ENCODE measurements around the gene HSPB1. TPM values are rescaled to one million over a fixed set of nuclear protein-coding genes. Genes with fewer than 3 reads are reported as not detected.
"Not testable (repeated sequence)": the region's sequence is repeated elsewhere in the genome, so short reads cannot be mapped to it uniquely, and the experiment has no call there.

The HSPB1 gene
- total and polyA plus RNA-seq, 12 donors = 1,266 to 6,886 (median 2,108) TPM

- Histone ChIP-seq H3K4me1 (peaks cover 0 to 6% (median 0%) of the 10 kb centered on the region in 9 donors), H3K27me3 (peaks cover 3 to 43% (median 23%) of the 10 kb centered on the region in 7 donors), H3K36me3 (no peaks in the 10 kb centered on the region), H3K9me3 (no peaks in the 10 kb centered on the region), H3K4me3 (no peak overlapping the region), H3K27ac (no peak overlapping the region)
- 84 to 86% methylated on average over 29 of the region's 29 CpGs for WGBS, 2 donors
- peak in 1 of 8 donors; percentile 3 for ATAC-seq
- no peak for DNase-seq
- intact Hi-C loops (cut with DNase I) = loop anchor here in 4 of 10 donors (5.0 to 10.0 kb wide), 3 partner anchors 37 to 221 kb away; no protein-coding TSS in a partner anchor
- TF ChIP-seq, protein P1, sequence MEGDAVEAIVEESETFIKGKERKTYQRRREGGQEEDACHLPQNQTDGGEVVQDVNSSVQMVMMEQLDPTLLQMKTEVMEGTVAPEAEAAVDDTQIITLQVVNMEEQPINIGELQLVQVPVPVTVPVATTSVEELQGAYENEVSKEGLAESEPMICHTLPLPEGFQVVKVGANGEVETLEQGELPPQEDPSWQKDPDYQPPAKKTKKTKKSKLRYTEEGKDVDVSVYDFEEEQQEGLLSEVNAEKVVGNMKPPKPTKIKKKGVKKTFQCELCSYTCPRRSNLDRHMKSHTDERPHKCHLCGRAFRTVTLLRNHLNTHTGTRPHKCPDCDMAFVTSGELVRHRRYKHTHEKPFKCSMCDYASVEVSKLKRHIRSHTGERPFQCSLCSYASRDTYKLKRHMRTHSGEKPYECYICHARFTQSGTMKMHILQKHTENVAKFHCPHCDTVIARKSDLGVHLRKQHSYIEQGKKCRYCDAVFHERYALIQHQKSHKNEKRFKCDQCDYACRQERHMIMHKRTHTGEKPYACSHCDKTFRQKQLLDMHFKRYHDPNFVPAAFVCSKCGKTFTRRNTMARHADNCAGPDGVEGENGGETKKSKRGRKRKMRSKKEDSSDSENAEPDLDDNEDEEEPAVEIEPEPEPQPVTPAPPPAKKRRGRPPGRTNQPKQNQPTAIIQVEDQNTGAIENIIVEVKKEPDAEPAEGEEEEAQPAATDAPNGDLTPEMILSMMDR (IDR thresholded peaks at IDR 0.05) = no peak
These were observed 16.7 kb upstream of the HSPB1 start for GRCh38 chr7:76285604-76286374.

GRCh38 chr7:76286842-76287403 lies 15.6 kb upstream of the HSPB1 start:
- TF ChIP-seq, protein P1 (IDR thresholded peaks at IDR 0.05) = no peak
- Histone ChIP-seq H3K27me3 (peaks cover 3 to 34% (median 18%) of the 10 kb centered on the region in 7 donors), H3K4me3 (no peak overlapping the region), H3K4me1 (peaks cover 4 to 15% (median 10%) of the 10 kb centered on the region in 9 donors), H3K36me3 (no peaks in the 10 kb centered on the region), H3K27ac (no peak overlapping the region), H3K9me3 (no peaks in the 10 kb centered on the region)
- intact Hi-C loops (cut with DNase I) = loop anchor here in 4 of 10 donors (5.0 to 10.0 kb wide), 3 partner anchors 35 to 222 kb away; no protein-coding TSS in a partner anchor
- WGBS, 2 donors = 87 to 90% methylated on average over 16 of the region's 16 CpGs
- ATAC-seq (no peak), DNase-seq (no peak)

DNA sequence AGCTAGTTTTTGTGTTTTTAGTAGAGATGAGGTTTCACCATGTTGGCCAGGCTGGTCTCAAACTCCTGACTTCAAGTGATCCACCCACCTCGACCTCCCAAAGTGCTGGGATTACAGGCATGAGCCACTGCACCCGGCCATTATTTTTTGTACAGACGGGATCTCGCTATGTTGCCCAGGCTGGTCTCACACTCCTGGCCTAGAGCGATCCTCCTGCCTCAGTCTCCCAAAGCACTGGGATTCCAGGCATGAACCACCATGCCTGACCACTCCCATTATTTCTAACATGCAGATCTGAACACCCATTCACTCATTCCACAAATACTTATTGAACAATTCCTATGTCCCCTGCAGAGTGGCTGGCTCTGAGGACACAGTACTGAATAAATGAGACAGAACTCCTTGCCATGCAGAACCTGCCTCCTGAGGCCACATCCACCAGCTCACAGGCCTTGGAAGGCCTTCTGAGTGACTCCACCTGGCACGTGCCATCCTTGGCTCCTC lies 11.6 kb upstream of the HSPB1 start:
- 83 to 85% methylated on average over 6 of the region's 6 CpGs for WGBS, 2 donors
- peaks cover 21 to 50% (median 44%) of the 10 kb centered on the region in 9 donors for H3K4me1 ChIP-seq
- not testable (repeated sequence) for DNase-seq, ATAC-seq, H3K36me3 ChIP-seq, H3K4me3 ChIP-seq, H3K27me3 ChIP-seq, H3K9me3 ChIP-seq
- intact Hi-C loops (cut with DNase I) = loop anchor here in 7 of 10 donors (1.0 to 2.0 kb wide), 3 partner anchors 23 to 113 kb away; no protein-coding TSS in a partner anchor
- H3K27ac ChIP-seq = peak overlapping the region in 9 of 10 donors; percentile 84 to 98 (median 94)

- H3K4me1 ChIP-seq = peaks cover 21 to 50% (median 44%) of the 10 kb centered on the region in 9 donors
- peak overlapping the region in 9 of 10 donors; percentile 6 to 47 (median 39) for H3K4me3 ChIP-seq
These were observed 10.9 kb upstream of the HSPB1 start for GRCh38 chr7:76291351-76292212.

More at GRCh38 chr7:76291351-76292212, 10.9 kb upstream of the HSPB1 start:
- DNase-seq (peak; percentile 89 to 91), ATAC-seq (peak; percentile 69 to 85 (median 76))
- intact Hi-C loops (cut with DNase I) = loop anchor here in 8 of 10 donors (1.0 to 2.0 kb wide), 3 partner anchors 23 to 113 kb away; no protein-coding TSS in a partner anchor
- WGBS, 2 donors = 18 to 22% methylated on average over 29 to 30 of the region's 30 CpGs
- Histone ChIP-seq H3K27me3 (no peaks in the 10 kb centered on the region), H3K27ac (peak overlapping the region; percentile 84 to 98 (median 94)), H3K9me3 (no peaks in the 10 kb centered on the region), H3K36me3 (no peaks in the 10 kb centered on the region)
- TF ChIP-seq, protein P1 (IDR thresholded peaks at IDR 0.05) = peak; percentile 95 to 99 (median 97)
